Hair follicle dermal papilla cell (primary cell): ENCODE data around the gene NLRP12. TPM values are rescaled to one million over a fixed set of nuclear protein-coding genes. Genes with fewer than 3 reads are reported as not detected.

ENCODE experiments used
- small RNA-seq: library from RNA; depleted of rRNA; stranded (forward); fragments of <200 nt; gene quantifications from one replicate; pipeline ENCODE3, GENCODE V24; 2012
- total RNA-seq: library from RNA; depleted of rRNA; stranded (reverse); fragments of >200 nt; gene quantifications from 2 replicates; pipeline ENCODE4 v1.2.3, GENCODE V29; 2012

The NLRP12 gene
- not detected in 2 replicates for total RNA-seq

GRCh38 chr19:53824134-53824611 lies at the start of gene NLRP12:
Gene NLRP12, minus strand, starts transcription at chr19:53824314. Its CDS starts 140 bp downstream, at chr19:53824174.

GRCh38 chr19:53867225-53868090 lies 43.3 kb upstream of the NLRP12 start, which contains the start of gene MYADM:
Gene MYADM, plus strand, starts transcription at chr19:53867883. Its CDS starts 5,647 bp downstream, at chr19:53873530.

Small RNA genes lying within 50 kb of the gene (small RNA-seq; reads per million reads assigned to genes)
- not detected for gene AC008753.1
- not detected for gene MIR1283-2
- not detected for gene MIR371A
- not detected for gene MIR372
- not detected for gene MIR373
- gene MIR516A1: not detected
- gene MIR516A2: not detected
- not detected for gene MIR519A1
- not detected for gene MIR521-1
- not detected for gene MIR527
- gene RNU6-1041P: not detected
- not detected for gene RNU6-165P
- not detected for gene RNU6-751P
- gene RNU6-982P: not detected

Other genes starting within 250 kb of the NLRP12 start
- not detected in 2 replicates for gene DPRX, start 192.3 kb downstream of the NLRP12 start, total RNA-seq
- gene MYADM, start 43.6 kb upstream of the NLRP12 start, total RNA-seq: 35.5 and 42.6 TPM in 2 replicates
- 0.12 TPM in 1 of 2 replicates, not detected in the other for gene PRKCG, start 57.9 kb upstream of the NLRP12 start, total RNA-seq
- not detected in 2 replicates for gene CACNG7, start 85.0 kb upstream of the NLRP12 start, total RNA-seq
- not detected in 2 replicates for gene CACNG8, start 138.6 kb upstream of the NLRP12 start, total RNA-seq
- not detected in 2 replicates for gene CACNG6, start 167.3 kb upstream of the NLRP12 start, total RNA-seq
- not detected in 2 replicates for gene VSTM1, start 239.6 kb upstream of the NLRP12 start, total RNA-seq